ENCODE measurements around the gene STK24. TPM values are rescaled to one million over a fixed set of nuclear protein-coding genes. Genes with fewer than 3 reads are reported as not detected.

The STK24 gene
- total and polyA plus RNA-seq, 2 of the 8 experiments (the other 6 are each of a cell fraction or from before 2014, with no cell fraction given): 62.8 to 143 TPM

- POLR2A ChIA-PET (ENCODE audit: partially characterized antibody): no interaction called here
- CTCF ChIA-PET (ENCODE audit: partially characterized antibody): interaction anchor here (1.9 to 6.7 kb wide), 11 partner anchors 8 to 410 kb away, joined by 5 to 115 read pairs (median 17); no protein-coding TSS in a partner anchor
- Histone ChIP-seq H4K8ac (ENCODE audit: extremely low read depth, insufficient read depth, low read length) (peak overlapping the region; percentile 14; the same call in 1 of the 2 replicates), H2BK5ac (ENCODE audit: low read depth, low read length) (no peak overlapping the region), H2BK12ac (ENCODE audit: low read depth, low read length) (0 out of 2 replicates have a peak overlapping the region, but pooled peaks have one; percentile 50), H3K18ac (ENCODE audit: extremely low read depth, low read length) (no peak overlapping the region), H3K4ac (replicated peaks; ENCODE audit: insufficient read length, low read depth, low read length) (peak overlapping the region; percentile 60), H2BK20ac (ENCODE audit: low read length) (no peak overlapping the region), H3K23ac (ENCODE audit: insufficient read length) (no peak overlapping the region), H3K4me1 (replicated peaks in 1 of 4; ENCODE audit: control insufficient read depth in 3 of 4, insufficient read depth in 4 of 4, low read length in 3 of 4) (peaks cover 0 to 6% (median 2%) of the 10 kb centered on the region in 4 experiments; a peak in 3 of 7 replicates), H3K9me3 (ENCODE audit: insufficient read depth in 2 of 2, low read depth in 1 of 2, low read length in 1 of 2) (no peaks in the 10 kb centered on the region), H4K20me1 (replicated peaks in 1 of 2; ENCODE audit: control insufficient read depth in 1 of 2, insufficient read depth in 2 of 2, low read length in 2 of 2) (peaks cover 3 to 8% of the 10 kb centered on the region in 2 experiments), H3K27me3 (replicated peaks in 1 of 4; ENCODE audit: control insufficient read depth in 3 of 4, extremely low read depth in 1 of 4, insufficient read depth in 3 of 4, low read length in 3 of 4) (no peaks in the 10 kb centered on the region), H2BK15ac (ENCODE audit: low read length) (no peak overlapping the region), H3K23me2 (ENCODE audit: low read depth, low read length) (no peaks in the 10 kb centered on the region), H3K79me1 (ENCODE audit: low read depth, low read length) (no peaks in the 10 kb centered on the region; the same call in 1 of the 2 replicates), H3K79me2 (ENCODE audit: control insufficient read depth in 1 of 2, insufficient read depth in 2 of 2, low read length in 2 of 2) (no peaks in the 10 kb centered on the region), H2BK120ac (replicated peaks; ENCODE audit: low read depth, low read length) (no peak overlapping the region), H3K36me3 (ENCODE audit: control insufficient read depth in 2 of 4, insufficient read depth in 4 of 4, low read length in 3 of 4) (peaks cover 3 to 22% (median 5%) of the 10 kb centered on the region in 4 experiments; a peak in 6 of 8 replicates), H3K56ac (replicated peaks; ENCODE audit: insufficient read length, low read depth, low read length) (no peak overlapping the region), H3K27ac (ENCODE audit: low read depth, low read length) (no peak overlapping the region), H2AFZ (ENCODE audit: low read length) (no peak overlapping the region), H3K14ac (ENCODE audit: insufficient read length) (no peak overlapping the region), H4K91ac (replicated peaks; ENCODE audit: insufficient read length, low read length) (no peak overlapping the region), H3K4me2 (ENCODE audit: insufficient read depth in 1 of 2, low read depth in 2 of 2, low read length in 2 of 2) (no peak overlapping the region), H3K9ac (replicated peaks in 1 of 4; ENCODE audit: extremely low read depth in 1 of 4, low read depth in 3 of 4, low read length in 3 of 4) (no peak overlapping the region), H4K5ac (ENCODE audit: insufficient read length, low read depth, low read length) (no peak overlapping the region), H3K4me3 (ENCODE audit: extremely low read depth in 1 of 4, insufficient read depth in 2 of 4, low read depth in 3 of 4, low read length in 4 of 4) (no peak overlapping the region), H2AK5ac (ENCODE audit: low read depth, low read length) (no peak overlapping the region)
- DNase-seq (ENCODE audit: low read depth in 1 of 2, low spot score in 2 of 2) (no peak), FAIRE-seq (no peak)
- WGBS, 2 experiments (ENCODE audit: extremely low coverage in 1 of 2, insufficient coverage in 1 of 2, insufficient read length in 1 of 2, insufficient replicate concordance in 2 of 2, low coverage in 1 of 2, low lambda C conversion rate in 2 of 2, missing lambda C conversion rate in 1 of 2): 92% methylated on average over 21 of the region's 21 CpGs; no CpG with 5 or more reads in 1 of the 2 experiments
- no peak for TF ChIP-seq SIRT6 (IDR thresholded peaks at IDR 0.05; ENCODE audit: low read length)
Measured at GRCh38 chr13:98443800-98444325, 133.0 kb downstream of the STK24 start.
